Natural killer cell treated with Interleukin-12 subunit alpha and Interleukin-12 subunit beta and Interleukin-15 and Interleukin-18, amount 100 ng/mL, for 72 hours (primary cell): Measurements from ENCODE around the gene KANK3. TPM values are rescaled to one million over a fixed set of nuclear protein-coding genes. Genes with fewer than 3 reads are reported as not detected.
"Not testable (repeated sequence)": the region's sequence is repeated elsewhere in the genome, so short reads cannot be mapped to it uniquely, and the experiment has no call there.

Experiments used
- ATAC-seq, 2 donors: fragments of 150-1000 bp; cut with Tn5 transposase in 1 of 2; sonication (Bioruptor Pico), chemical (Tn5 transposase) in 1 of 2; 2 replicates each; pipeline ENCODE4 v1.10.0; 2021
- DNase-seq: peaks from one replicate; pipeline ENCODE4 v3.0.0; 2022; ENCODE audit warnings: low spot score
- H3K27ac Mint-ChIP-seq, 2 donors: 1 replicate in 1 of 2; 2 replicates in 1 of 2; pipeline ENCODE4 v1.8.0; 2022; ENCODE audit warnings: mixed read lengths in 2 of 2, mild to moderate bottlenecking in 1 of 2, moderate library complexity in 1 of 2
- H3K27me3 Mint-ChIP-seq, 2 donors: 1 replicate in 1 of 2; 2 replicates in 1 of 2; pipeline ENCODE4 v1.8.0; 2022; ENCODE audit warnings: mixed read lengths in 2 of 2
- H3K36me3 Mint-ChIP-seq: one replicate; pipeline ENCODE4 v1.8.0; 2022; ENCODE audit warnings: mixed read lengths
- H3K4me1 Mint-ChIP-seq, 2 donors: 1 replicate in 1 of 2; 2 replicates in 1 of 2; pipeline ENCODE4 v1.8.0; 2022; ENCODE audit warnings: low read depth in 2 of 2, mixed read lengths in 2 of 2, mild to moderate bottlenecking in 1 of 2
- H3K4me3 Mint-ChIP-seq: one replicate; pipeline ENCODE4 v1.8.0; 2022; ENCODE audit warnings: mixed read lengths
- H3K9me3 Mint-ChIP-seq: 2 replicates; pipeline ENCODE4 v1.8.0; 2022; ENCODE audit warnings: mixed read lengths
- total RNA-seq, 2 donors: library from RNA; stranded (reverse); gene quantifications; one replicate each; pipeline ENCODE4 v1.2.3, GENCODE V29; 2022

The KANK3 gene
- total RNA-seq, 2 donors from 2014 or later = 1.5 to 4.4 TPM

DNA sequence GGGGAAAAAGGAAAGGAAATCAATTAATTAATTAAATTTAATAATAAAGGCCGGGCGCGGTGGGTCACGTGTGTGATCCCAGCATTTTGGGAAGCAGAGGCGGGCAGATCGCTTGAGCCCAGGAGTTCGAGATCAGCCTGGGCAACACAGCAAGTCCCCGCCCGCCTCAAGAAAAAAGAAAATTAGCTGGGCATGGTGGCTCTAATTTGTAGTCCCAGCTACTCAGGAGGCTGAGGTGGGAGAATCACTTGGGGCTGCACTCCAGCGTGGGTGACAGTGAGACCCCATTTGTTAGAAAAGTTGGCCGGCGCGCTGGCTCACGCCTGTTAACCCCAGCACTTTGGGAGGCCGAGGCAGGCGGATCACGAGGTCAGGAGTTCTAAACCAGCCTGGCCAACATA lies 34.2 kb downstream of the KANK3 start:
- peak overlapping the region; percentile 79 for H3K4me3 Mint-ChIP-seq
- H3K27me3 Mint-ChIP-seq = no peaks in the 10 kb centered on the region
- peaks cover 25 to 27% of the 10 kb centered on the region in 2 donors for H3K4me1 Mint-ChIP-seq
- H3K9me3 Mint-ChIP-seq = no peaks in the 10 kb centered on the region
- H3K36me3 Mint-ChIP-seq = no peaks in the 10 kb centered on the region
- DNase-seq (no peak), ATAC-seq (no peak)
- peak overlapping the region; percentile 68 to 86 for H3K27ac Mint-ChIP-seq

DNA sequence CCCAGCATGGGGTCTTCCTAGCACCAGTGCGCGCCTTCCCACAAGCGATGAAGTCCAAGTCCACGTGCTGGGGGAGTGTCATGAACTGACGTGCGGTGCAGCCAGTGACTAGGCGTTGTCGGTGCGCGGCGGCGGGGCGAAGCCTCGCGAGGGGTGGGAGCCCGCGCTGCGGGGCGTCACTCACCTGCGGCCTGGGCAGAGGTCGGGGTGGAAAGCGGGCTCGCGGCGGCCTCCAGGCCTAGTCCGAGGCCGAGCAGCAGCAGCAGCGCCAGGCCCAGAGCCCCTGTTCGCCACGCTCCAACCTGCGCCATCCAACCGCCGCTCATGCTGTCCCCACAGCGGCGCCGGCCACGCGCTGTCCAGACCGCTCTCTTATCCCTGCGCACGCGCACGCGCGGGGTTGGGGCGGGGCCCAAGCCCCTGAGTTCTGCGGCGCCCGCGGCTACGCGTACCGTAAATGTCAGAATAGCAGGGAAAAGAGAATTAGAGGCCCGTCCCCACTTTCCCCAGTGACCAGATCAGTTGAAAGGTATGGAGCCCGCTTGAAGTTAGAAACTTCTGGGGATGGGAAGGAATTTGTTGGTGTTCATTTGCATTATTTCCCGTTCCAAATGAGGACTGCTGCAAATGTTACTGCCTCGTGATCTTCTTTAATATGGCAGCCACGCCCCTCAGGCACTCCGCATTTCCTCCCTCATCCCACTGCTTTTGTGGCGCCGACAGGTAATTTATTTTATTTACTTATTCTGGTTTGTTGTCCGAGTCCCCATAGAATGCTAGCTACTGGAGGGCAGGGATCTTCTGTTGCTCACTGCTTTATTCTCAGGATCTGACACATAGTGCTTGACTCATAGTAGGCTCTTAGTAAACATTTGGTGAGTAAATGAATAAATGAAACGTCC lies 34.8 kb downstream of the KANK3 start, which contains the start of gene CD320:
Gene CD320, minus strand, starts transcription at position 394 of the 902 bp plus-strand sequence. Its CDS starts 68 bp downstream, at position 326.
- H3K4me3 Mint-ChIP-seq = peak within 1 kb of the TSS; percentile 79

DNA sequence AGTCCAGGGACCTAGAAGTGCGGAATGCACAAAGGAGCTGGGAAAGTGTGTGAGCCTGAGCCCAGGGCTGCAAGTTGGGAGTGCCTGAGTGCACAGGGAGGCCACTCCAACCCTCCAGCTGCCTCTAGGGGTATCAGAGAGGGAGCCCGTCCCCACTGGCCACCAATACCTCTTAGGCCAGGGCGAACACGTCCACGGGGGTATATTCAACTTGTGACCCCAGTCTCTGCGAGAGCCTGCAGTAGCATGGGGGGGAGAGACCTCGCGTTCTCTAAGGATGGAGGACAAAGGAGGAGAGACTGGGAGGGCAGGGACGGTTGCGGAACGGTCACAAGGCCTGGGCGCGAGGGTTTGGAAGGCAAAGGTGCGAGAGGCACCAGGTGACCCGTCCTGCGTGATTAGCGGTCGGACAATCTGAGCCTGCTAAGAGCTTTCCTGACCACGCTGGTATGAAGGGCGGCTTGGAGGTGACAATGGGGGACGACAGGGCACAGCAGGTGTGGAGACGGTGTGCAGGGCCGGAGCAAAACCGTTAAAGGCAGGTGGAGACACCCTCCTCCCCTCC lies 35.6 kb downstream of the KANK3 start:
- Mint-ChIP-seq H3K4me3 (peak overlapping the region; percentile 79), H3K36me3 (no peaks in the 10 kb centered on the region), H3K27ac (peak overlapping the region; percentile 68 to 86), H3K4me1 (peaks cover 25 to 27% of the 10 kb centered on the region in 2 donors), H3K9me3 (no peaks in the 10 kb centered on the region), H3K27me3 (no peaks in the 10 kb centered on the region)
- DNase-seq = no peak
- no peak for ATAC-seq

More for the DNA sequence above, 34.8 kb downstream of the KANK3 start, which contains the start of gene CD320:
- ATAC-seq (peak; percentile 94 to 97), DNase-seq (peak; percentile 93)
- H3K36me3 Mint-ChIP-seq = no peaks in the 10 kb centered on the region
- no peaks in the 10 kb centered on the region for H3K27me3 Mint-ChIP-seq
- H3K4me1 Mint-ChIP-seq = peaks cover 25 to 27% of the 10 kb centered on the region in 2 donors
- H3K27ac Mint-ChIP-seq = peak within 1 kb of the TSS; percentile 68 to 86
- H3K9me3 Mint-ChIP-seq = no peaks in the 10 kb centered on the region

DNA sequence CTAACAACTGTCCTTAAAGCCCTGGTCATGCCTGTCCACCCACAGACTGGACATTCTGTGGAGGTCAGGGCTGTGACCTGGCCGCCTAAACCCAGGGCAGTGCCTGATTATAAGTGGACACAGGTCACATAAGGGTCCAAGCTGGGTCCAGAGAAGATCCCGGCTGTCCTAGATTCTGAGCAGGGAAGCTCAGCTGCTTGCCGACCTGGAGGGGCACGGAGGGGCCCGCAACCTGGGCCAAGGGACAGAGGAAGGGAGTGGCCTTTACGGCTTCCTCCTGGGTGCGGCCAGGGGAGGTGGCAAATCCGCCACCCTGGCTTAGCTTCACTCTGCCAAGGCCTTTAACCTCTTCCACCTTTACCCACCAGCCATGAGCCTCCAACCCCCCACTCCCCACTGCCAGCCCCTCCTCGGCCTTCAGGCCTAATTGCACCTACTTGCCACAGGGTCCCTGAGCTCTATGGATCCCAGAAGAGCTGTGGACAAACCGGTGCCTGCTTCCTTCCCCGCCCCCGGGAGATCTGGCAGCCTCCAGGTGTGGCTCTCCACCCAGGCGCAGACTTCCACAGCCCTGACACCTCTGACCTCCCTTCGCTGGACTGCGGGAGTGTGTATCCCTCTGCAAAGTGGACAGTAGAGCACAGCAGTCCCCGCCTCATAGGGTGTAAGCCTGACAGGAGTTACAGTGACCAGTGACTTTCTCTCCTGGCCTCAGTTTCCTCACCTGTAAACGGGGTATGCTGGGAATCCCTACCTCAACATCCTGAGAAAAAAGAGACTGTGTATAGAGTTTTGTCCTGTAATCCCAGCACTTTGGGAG lies 36.6 kb downstream of the KANK3 start:
- H3K4me3 Mint-ChIP-seq = peak overlapping the region; percentile 79
- peaks cover 25 to 27% of the 10 kb centered on the region in 2 donors for H3K4me1 Mint-ChIP-seq
- H3K27ac Mint-ChIP-seq = peak overlapping the region; percentile 68 to 86
- DNase-seq (no peak), ATAC-seq (no peak)
- H3K9me3 Mint-ChIP-seq = no peaks in the 10 kb centered on the region
- H3K36me3 Mint-ChIP-seq = no peaks in the 10 kb centered on the region
- no peaks in the 10 kb centered on the region for H3K27me3 Mint-ChIP-seq

DNA sequence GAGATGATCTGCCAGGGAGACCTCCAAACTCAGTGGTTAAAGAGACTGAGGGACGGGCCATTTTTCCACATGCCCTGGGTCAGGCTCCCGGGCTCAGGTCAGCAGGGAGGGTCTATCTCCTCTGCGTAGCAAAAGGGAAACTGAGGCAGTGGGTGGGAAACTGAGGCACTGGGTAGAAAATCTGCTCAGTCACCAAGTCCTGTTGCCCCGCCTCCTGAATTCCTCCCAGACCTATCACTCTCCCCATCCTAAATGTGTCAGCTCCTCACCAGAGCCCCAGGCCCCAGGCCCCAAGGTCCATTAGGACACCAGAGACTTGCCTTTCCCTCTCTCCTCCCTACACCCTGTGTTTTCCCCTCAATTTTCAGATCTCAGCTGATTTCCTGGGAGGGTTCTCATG lies 37.3 kb downstream of the KANK3 start:
- ATAC-seq (no peak), DNase-seq (no peak)
- Mint-ChIP-seq H3K27me3 (no peaks in the 10 kb centered on the region), H3K27ac (peak overlapping the region; percentile 68 to 86), H3K9me3 (no peaks in the 10 kb centered on the region), H3K4me3 (peak overlapping the region; percentile 79), H3K4me1 (peaks cover 25 to 27% of the 10 kb centered on the region in 2 donors), H3K36me3 (no peaks in the 10 kb centered on the region)

DNA sequence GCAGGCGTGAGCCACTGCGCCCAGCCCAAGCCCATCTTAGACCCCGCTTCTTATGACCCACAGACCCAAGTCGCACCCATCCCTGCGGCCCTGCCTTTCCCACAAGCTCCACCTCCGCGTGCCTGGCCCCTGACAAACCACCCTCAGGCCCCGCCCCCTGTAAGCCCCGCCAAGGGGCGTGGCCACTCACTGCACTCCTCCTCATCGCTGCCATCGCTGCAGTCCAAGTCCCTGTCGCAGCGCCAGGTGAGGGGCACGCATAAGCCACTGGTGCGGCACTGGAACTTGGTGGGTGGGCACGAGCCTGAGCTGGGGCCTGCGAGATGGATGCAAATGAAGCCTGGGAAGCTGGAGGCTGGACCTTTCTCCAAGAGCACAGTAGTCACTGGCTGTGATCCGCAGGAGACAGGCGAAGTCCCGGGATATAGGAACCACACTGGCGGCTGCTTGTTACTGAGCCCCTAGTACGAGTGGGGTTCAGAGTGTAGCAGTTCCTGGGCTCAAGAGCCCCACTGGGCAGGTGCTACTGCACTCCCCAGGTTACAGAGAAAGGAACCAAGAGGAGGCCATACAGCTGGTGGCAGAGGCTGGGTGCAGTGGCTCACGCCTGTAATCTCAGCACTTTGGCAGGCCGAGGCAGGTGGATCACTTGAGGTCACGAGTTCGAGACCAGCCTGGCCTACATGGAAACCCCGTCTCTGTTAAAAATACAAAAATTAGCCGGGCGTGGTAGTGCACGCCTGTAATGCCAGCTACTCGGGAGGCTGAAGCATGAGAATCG lies 38.0 kb downstream of the KANK3 start:
- Mint-ChIP-seq H3K27ac (no peak overlapping the region), H3K27me3 (no peaks in the 10 kb centered on the region), H3K36me3 (no peaks in the 10 kb centered on the region), H3K9me3 (no peaks in the 10 kb centered on the region), H3K4me3 (no peak overlapping the region), H3K4me1 (peaks cover 25 to 27% of the 10 kb centered on the region in 2 donors)
- DNase-seq (no peak), ATAC-seq (no peak)

GRCh38 chr19:8302734-8303133 lies 40.3 kb downstream of the KANK3 start:
- H3K36me3 Mint-ChIP-seq = no peaks in the 10 kb centered on the region
- no peak overlapping the region for H3K27ac Mint-ChIP-seq
- no peak for ATAC-seq
- no peak for DNase-seq
- H3K27me3 Mint-ChIP-seq = no peaks in the 10 kb centered on the region
- peaks cover 17 to 21% of the 10 kb centered on the region in 2 donors for H3K4me1 Mint-ChIP-seq
- H3K9me3 Mint-ChIP-seq = no peaks in the 10 kb centered on the region
- H3K4me3 Mint-ChIP-seq = no peak overlapping the region

DNA sequence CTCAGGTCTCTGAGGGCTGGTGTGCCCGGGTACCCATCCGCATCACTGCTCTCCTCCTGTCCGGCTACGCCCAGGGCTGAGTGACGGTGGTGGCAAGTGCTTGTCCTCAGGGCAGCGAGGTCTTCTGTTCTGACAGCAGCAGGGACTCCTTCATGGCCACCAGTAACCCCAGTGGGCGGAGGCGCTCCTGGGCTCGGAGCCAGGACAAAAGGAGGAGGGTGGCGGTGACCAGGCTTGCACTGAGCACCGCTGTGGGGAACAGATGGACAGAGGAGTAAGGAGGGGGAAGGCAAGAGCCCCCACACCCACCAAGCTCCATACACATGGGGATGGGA lies 40.7 kb downstream of the KANK3 start:
- Mint-ChIP-seq H3K9me3 (no peaks in the 10 kb centered on the region), H3K36me3 (no peaks in the 10 kb centered on the region), H3K27ac (no peak overlapping the region), H3K27me3 (no peaks in the 10 kb centered on the region), H3K4me1 (peaks cover 13 to 17% of the 10 kb centered on the region in 2 donors), H3K4me3 (no peak overlapping the region)
- ATAC-seq = peak in 1 of 2 donors; percentile 25
- DNase-seq = peak; percentile 59

DNA sequence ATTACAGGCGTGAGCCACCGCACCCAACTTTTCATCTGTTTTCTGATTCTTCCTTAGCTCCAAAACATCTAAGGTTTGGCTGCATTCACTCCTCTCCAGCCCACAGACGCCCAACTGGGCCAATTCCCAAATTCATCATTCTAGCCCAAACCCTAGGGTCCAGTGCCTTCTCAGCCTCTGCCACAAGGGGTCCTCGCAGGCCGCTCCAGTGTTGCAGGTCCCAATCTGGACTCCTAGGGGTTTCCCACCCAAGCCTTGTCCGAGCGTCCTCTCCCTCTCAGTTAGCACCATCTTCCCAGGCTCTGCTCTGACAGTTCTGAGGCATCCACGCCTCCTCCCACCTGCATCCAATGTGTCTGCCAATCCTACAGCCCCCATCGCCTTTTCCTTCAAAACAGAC lies 51.7 kb downstream of the KANK3 start:
- H3K27ac Mint-ChIP-seq, H3K4me3 Mint-ChIP-seq, H3K9me3 Mint-ChIP-seq, H3K4me1 Mint-ChIP-seq, H3K36me3 Mint-ChIP-seq, DNase-seq, H3K27me3 Mint-ChIP-seq: not testable (repeated sequence)
- peak; percentile 69 to 86 for ATAC-seq

- peak; percentile 61 to 82 for ATAC-seq
- H3K4me3 Mint-ChIP-seq, H3K27ac Mint-ChIP-seq, H3K4me1 Mint-ChIP-seq, H3K36me3 Mint-ChIP-seq, H3K9me3 Mint-ChIP-seq, H3K27me3 Mint-ChIP-seq, DNase-seq: not testable (repeated sequence)
Observed at GRCh38 chr19:8276508-8276907, 66.6 kb downstream of the KANK3 start.

Other genes starting within 250 kb of the KANK3 start
- not detected for gene FBN3, start 193.7 kb downstream of the KANK3 start, total RNA-seq
- 10 to 100 TPM; 36.8 to 55.8 TPM for gene CERS4, start 133.9 kb downstream of the KANK3 start, total RNA-seq
- gene CD320, start 34.9 kb downstream of the KANK3 start, total RNA-seq = 100 to 1,000 TPM in 1 of 2 donors, 10 to 100 TPM in 1; 45.2 to 110 TPM
- gene NDUFA7, start 21.9 kb downstream of the KANK3 start, total RNA-seq = 10 to 100 TPM; 31.2 to 42.2 TPM
- gene RPS28, start 21.8 kb downstream of the KANK3 start, total RNA-seq = 1,000 to 10,000 TPM; 1,268 to 1,635 TPM
- gene ANGPTL4, start 20.9 kb upstream of the KANK3 start, total RNA-seq = 1 to 10 TPM in 1 of 2 donors, not detected in 1; 1.8 TPM
- 100 to 1,000 TPM; 102 to 105 TPM for gene RAB11B, start 47.1 kb upstream of the KANK3 start, total RNA-seq
- 10 to 100 TPM; 13.7 to 17.0 TPM for gene MARCHF2, start 70.0 kb upstream of the KANK3 start, total RNA-seq
- gene HNRNPM, start 101.7 kb upstream of the KANK3 start, total RNA-seq = 100 to 1,000 TPM; 259 to 373 TPM
- 1 to 10 TPM; 1.5 to 2.0 TPM for gene PRAM1, start 159.4 kb upstream of the KANK3 start, total RNA-seq
- gene ZNF414, start 170.9 kb upstream of the KANK3 start, total RNA-seq = 10 to 100 TPM; 15.5 to 16.8 TPM
- gene MYO1F, start 234.2 kb upstream of the KANK3 start, total RNA-seq = 100 to 1,000 TPM; 216 to 232 TPM